Keratinocyte (primary cell): ENCODE measurements around the gene ZFP36. TPM values are rescaled to one million over a fixed set of nuclear protein-coding genes. Genes with fewer than 3 reads are reported as not detected.

Experiments used
- DNase-seq: peaks from one replicate; pipeline ENCODE4 v3.0.0-alpha.2; 2011; ENCODE audit warnings: low read depth, missing footprints, low spot score
- FAIRE-seq: peaks from 2 replicates; lab custom pipeline; 2011; peaks lifted over from hg19 to GRCh38; lab: Jason Lieb, UNC
- H2AFZ ChIP-seq: 2 replicates; pipeline ENCODE4 v1.6.0; 2012; ENCODE audit warnings: low read length, control low read depth, inconsistent platforms; ENCODE audit not compliant: control insufficient read depth
- H3K27ac ChIP-seq: 2 replicates; pipeline ENCODE4 v1.5.1; 2011; ENCODE audit warnings: low read length; ENCODE audit not compliant: control insufficient read depth, insufficient read depth
- H3K27me3 ChIP-seq: 3 replicates; pipeline ENCODE4 v1.6.0; 2011; ENCODE audit warnings: low read length; ENCODE audit not compliant: control insufficient read depth, insufficient read depth; ENCODE audit errors: extremely low read depth
- H3K36me3 ChIP-seq, 2 experiments: 2 replicates in 1 of 2; 3 replicates in 1 of 2; pipeline ENCODE4 v1.5.1; 2011; ENCODE audit warnings: low read length in 2 of 2, mild to moderate bottlenecking in 1 of 2; ENCODE audit not compliant: control insufficient read depth in 2 of 2, insufficient read depth in 2 of 2; ENCODE audit errors: extremely low read depth in 1 of 2
- H3K4me1 ChIP-seq: 3 replicates; pipeline ENCODE4 v1.5.1; 2011; ENCODE audit warnings: low read length; ENCODE audit not compliant: control insufficient read depth, insufficient read depth; ENCODE audit errors: extremely low read depth
- H3K4me2 ChIP-seq: 3 replicates; pipeline ENCODE4 v1.6.0; 2011; ENCODE audit warnings: low read depth, low read length; ENCODE audit not compliant: control insufficient read depth, insufficient read depth; ENCODE audit errors: extremely low read depth
- H3K4me3 ChIP-seq, 3 experiments: fragments of 200-600 bp in 1 of 3; sonication (generic) in 1 of 3; 2 replicates in 2 of 3; 3 replicates in 1 of 3; pipeline ENCODE4 v1.5.1; 2011 to 2016; ENCODE audit warnings: low read length in 3 of 3, mild to moderate bottlenecking in 3 of 3, control low read depth in 2 of 3, inconsistent platforms in 1 of 3, low read depth in 1 of 3, mixed read lengths in 1 of 3, mixed run types in 1 of 3, moderate library complexity in 1 of 3; ENCODE audit not compliant: control insufficient read depth in 2 of 3, insufficient read depth in 2 of 3; ENCODE audit errors: extremely low read depth in 1 of 3
- H3K79me2 ChIP-seq: 2 replicates; pipeline ENCODE4 v1.6.0; 2012; ENCODE audit warnings: low read length; ENCODE audit not compliant: control insufficient read depth, insufficient read depth
- H3K9ac ChIP-seq: 3 replicates; pipeline ENCODE4 v1.6.0; 2011; ENCODE audit warnings: low read length; ENCODE audit not compliant: control insufficient read depth, insufficient read depth; ENCODE audit errors: extremely low read depth
- H3K9me1 ChIP-seq: 3 replicates; pipeline ENCODE4 v1.6.0; 2011; ENCODE audit warnings: low read length; ENCODE audit not compliant: control insufficient read depth, insufficient read depth; ENCODE audit errors: extremely low read depth
- H3K9me3 ChIP-seq: 2 replicates; pipeline ENCODE4 v1.5.1; 2012; ENCODE audit warnings: low read depth, low read length; ENCODE audit not compliant: control insufficient read depth
- H4K20me1 ChIP-seq: 3 replicates; pipeline ENCODE4 v1.6.0; 2011; ENCODE audit warnings: low read length; ENCODE audit not compliant: control insufficient read depth, insufficient read depth; ENCODE audit errors: extremely low read depth
- EZH2 ChIP-seq: IDR thresholded peaks from one replicate; pipeline ENCODE4 v1.6.1; 2012; ENCODE audit warnings: inconsistent platforms, mild to moderate bottlenecking, low read length, moderate library complexity
- dilution Hi-C: fragments of 300-500 bp; cut with MboI; formaldehyde crosslinking; loops from one replicate; pipeline ENCODE4 v1.7.0; 2020; ENCODE audit warnings: low sequenced_read_pairs; ENCODE audit not compliant: extremely low pct_ligation_motif_present
- polyA plus RNA-seq, 5 experiments: library from polyadenylated mRNA; depleted of rRNA in 3 of 5; stranded (reverse) in 3 of 5; stranded (forward) in 1 of 5; unstranded in 1 of 5; fragments of >200 nt; gene quantifications; 1 replicate in 1 of 5; 2 replicates in 3 of 5; 3 replicates in 1 of 5; pipeline versions ENCODE4 v1.2.1 to v1.2.3, GENCODE V29; 2011 to 2012; ENCODE audit warnings: missing spikeins in 2 of 5, low read depth in 1 of 5, low replicate concordance in 1 of 5
- TF ChIP-seq, protein P1 (sequence below), 3 experiments: IDR thresholded peaks in 1 of 3; conservative IDR thresholded peaks in 1 of 3; optimal IDR thresholded peaks in 1 of 3; 2 replicates in 2 of 3; 3 replicates in 1 of 3; pipeline versions ENCODE3 to v1.5.1; 2011; ENCODE audit warnings: low read length in 3 of 3, mild to moderate bottlenecking in 3 of 3, moderate library complexity in 2 of 3, control low read depth in 1 of 3, inconsistent platforms in 1 of 3; ENCODE audit not compliant: insufficient read depth in 2 of 3; ENCODE audit errors: extremely low read depth in 1 of 3

Gene ZFP36
- polyA plus RNA-seq, 1 donor (not counting 4 experiments of a cell fraction or from before 2014, with no cell fraction given), result 12.8 TPM

- peaks cover 5% of the 10 kb centered on the region for H3K79me2 ChIP-seq
- H3K4me1 ChIP-seq, result peaks cover 11% of the 10 kb centered on the region
- H3K9me3 ChIP-seq, result no peaks in the 10 kb centered on the region
- H3K27me3 ChIP-seq, result no peaks in the 10 kb centered on the region
- FAIRE-seq (no peak), DNase-seq (no peak)
- no peak overlapping the region for H3K27ac ChIP-seq
- peaks cover 55 to 58% of the 10 kb centered on the region in 2 experiments for H3K36me3 ChIP-seq
- no peak overlapping the region for H2AFZ ChIP-seq
- no peak overlapping the region for H3K4me3 ChIP-seq
- dilution Hi-C loops, result no loop called here
- TF ChIP-seq, protein P1, sequence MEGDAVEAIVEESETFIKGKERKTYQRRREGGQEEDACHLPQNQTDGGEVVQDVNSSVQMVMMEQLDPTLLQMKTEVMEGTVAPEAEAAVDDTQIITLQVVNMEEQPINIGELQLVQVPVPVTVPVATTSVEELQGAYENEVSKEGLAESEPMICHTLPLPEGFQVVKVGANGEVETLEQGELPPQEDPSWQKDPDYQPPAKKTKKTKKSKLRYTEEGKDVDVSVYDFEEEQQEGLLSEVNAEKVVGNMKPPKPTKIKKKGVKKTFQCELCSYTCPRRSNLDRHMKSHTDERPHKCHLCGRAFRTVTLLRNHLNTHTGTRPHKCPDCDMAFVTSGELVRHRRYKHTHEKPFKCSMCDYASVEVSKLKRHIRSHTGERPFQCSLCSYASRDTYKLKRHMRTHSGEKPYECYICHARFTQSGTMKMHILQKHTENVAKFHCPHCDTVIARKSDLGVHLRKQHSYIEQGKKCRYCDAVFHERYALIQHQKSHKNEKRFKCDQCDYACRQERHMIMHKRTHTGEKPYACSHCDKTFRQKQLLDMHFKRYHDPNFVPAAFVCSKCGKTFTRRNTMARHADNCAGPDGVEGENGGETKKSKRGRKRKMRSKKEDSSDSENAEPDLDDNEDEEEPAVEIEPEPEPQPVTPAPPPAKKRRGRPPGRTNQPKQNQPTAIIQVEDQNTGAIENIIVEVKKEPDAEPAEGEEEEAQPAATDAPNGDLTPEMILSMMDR (optimal IDR thresholded peaks at IDR 0.05 in 1 of 3, IDR thresholded peaks at IDR 0.05 in 1 of 3, conservative IDR thresholded peaks at IDR 0.05 in 1 of 3; ENCODE audit: extremely low read depth in 1 of 3, insufficient read depth in 2 of 3, low read length in 3 of 3), result no peak
- no peak for TF ChIP-seq EZH2
- no peak overlapping the region for H3K4me2 ChIP-seq
- H3K9ac ChIP-seq, result no peak overlapping the region
- H3K9me1 ChIP-seq, result peaks cover 2% of the 10 kb centered on the region
- peaks cover 3% of the 10 kb centered on the region for H4K20me1 ChIP-seq
Observed at GRCh38 chr19:39384839-39385568, 21.6 kb upstream of the ZFP36 start.

DNA sequence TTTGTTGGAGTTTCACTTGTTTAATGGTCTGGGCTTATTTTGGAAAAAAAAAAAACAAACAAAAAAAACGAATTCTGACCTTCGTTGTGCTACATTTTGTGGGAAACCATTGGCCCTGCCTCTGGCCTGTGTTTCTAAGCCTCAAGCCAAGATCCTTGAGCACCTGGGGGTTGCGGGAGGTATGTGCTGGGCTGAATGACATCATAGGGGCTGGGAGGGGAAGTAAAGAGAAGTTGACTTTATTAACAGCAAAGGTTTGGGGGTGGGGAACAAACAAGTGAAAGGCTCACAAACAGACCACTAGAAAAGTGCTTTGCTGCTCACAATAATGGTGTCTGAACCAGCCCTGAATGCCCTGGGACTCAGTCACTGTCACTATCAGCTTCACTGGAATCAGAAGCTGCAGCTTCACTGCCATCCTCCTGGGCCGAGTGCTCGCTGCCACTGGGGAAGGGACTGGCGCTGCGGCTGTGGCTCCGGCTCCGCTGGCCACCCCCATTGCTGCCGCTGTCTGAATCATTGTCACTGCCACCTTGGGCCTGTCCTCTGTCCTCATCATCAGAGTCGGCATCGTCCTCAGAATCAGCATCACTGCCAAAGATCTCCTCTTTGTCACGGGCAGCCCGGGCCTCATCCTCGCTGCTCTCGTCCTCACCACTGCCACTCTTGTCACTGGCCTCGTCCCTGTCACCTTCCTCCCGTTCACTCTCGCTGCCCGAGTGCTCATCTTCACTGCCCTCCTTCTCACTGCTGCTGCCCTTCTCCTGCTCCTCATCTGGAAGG lies 20.8 kb upstream of the ZFP36 start:
- Histone ChIP-seq H3K36me3 (peaks cover 52 to 58% of the 10 kb centered on the region in 2 experiments), H3K9me1 (peaks cover 3% of the 10 kb centered on the region), H2AFZ (no peak overlapping the region), H3K79me2 (peaks cover 9% of the 10 kb centered on the region), H3K27ac (no peak overlapping the region), H3K4me3 (no peak overlapping the region), H3K4me2 (no peak overlapping the region), H3K9me3 (no peaks in the 10 kb centered on the region), H3K4me1 (peaks cover 15% of the 10 kb centered on the region), H4K20me1 (peaks cover 3% of the 10 kb centered on the region), H3K27me3 (no peaks in the 10 kb centered on the region), H3K9ac (no peak overlapping the region)
- no peak for DNase-seq
- FAIRE-seq, result no peak
- dilution Hi-C loops, result no loop called here
- TF ChIP-seq EZH2, result no peak
